Stomach (tissue), 9 donors: ENCODE data around the gene SHLD1. TPM values are rescaled to one million over a fixed set of nuclear protein-coding genes. Genes with fewer than 3 reads are reported as not detected.
"Not testable (repeated sequence)": the region's sequence is repeated elsewhere in the genome, so short reads cannot be mapped to it uniquely, and the experiment has no call there.

Experiments
- DNase-seq, 2 donors: peaks; one replicate each; pipeline versions ENCODE4 v3.0.0 to v3.0.0-alpha.2; 2013 to 2019
- H3K27ac ChIP-seq, 5 donors: fragments of 200-600 bp in 4 of 5; sonication (generic) in 4 of 5; one replicate each; pipeline ENCODE4 v1.5.1; 2013 to 2019; ENCODE audit warnings: mild to moderate bottlenecking in 1 of 5, moderate library complexity in 1 of 5
- H3K27me3 ChIP-seq, 3 donors: fragments of 200-600 bp; sonication (generic); one replicate each; pipeline ENCODE4 v1.5.1; 2017 to 2019; ENCODE audit warnings: mixed run types in 1 of 3
- H3K36me3 ChIP-seq, 4 donors: fragments of 200-600 bp; sonication (generic); 1 replicate in 3 of 4; 2 replicates in 1 of 4; pipeline ENCODE4 v1.5.1; 2016 to 2019
- H3K4me1 ChIP-seq, 4 donors: fragments of 200-600 bp; sonication (generic); one replicate each; pipeline ENCODE4 v1.5.1; 2016 to 2019
- H3K4me3 ChIP-seq, 4 donors: fragments of 200-600 bp; sonication (generic) in 3 of 4; one replicate each; pipeline ENCODE4 v1.5.1; 2016 to 2019; ENCODE audit warnings: mild to moderate bottlenecking in 1 of 4
- H3K9me3 ChIP-seq, 4 donors: fragments of 200-600 bp; sonication (generic); one replicate each; pipeline ENCODE4 v1.5.1; 2016 to 2019
- CTCF ChIP-seq, 7 experiments: fragments of 450-650 bp in 4 of 7; fragments of 200-600 bp in 3 of 7; sonication (generic) in 3 of 7; IDR thresholded peaks; one replicate each; pipeline ENCODE4 v1.5.1; 2016 to 2019; ENCODE audit warnings: antibody characterized with exemption in 7 of 7, control low read depth in 2 of 7, mild to moderate bottlenecking in 1 of 7
- EP300 ChIP-seq: sonication (generic); formaldehyde crosslinking; IDR thresholded peaks from one replicate; pipeline ENCODE4 v1.6.1; 2017; ENCODE audit warnings: antibody characterized with exemption
- POLR2A ChIP-seq, 4 donors: fragments of 450-650 bp; IDR thresholded peaks; one replicate each; pipeline ENCODE4 v1.6.1; 2016; ENCODE audit warnings: antibody characterized with exemption in 4 of 4, control low read depth in 2 of 4, mild to moderate bottlenecking in 1 of 4, moderate library complexity in 1 of 4
- POLR2AphosphoS5 ChIP-seq, 3 donors: sonication (generic); formaldehyde crosslinking; IDR thresholded peaks; one replicate each; pipeline ENCODE4 v1.6.1; 2016; ENCODE audit warnings: antibody characterized with exemption in 3 of 3
- WGBS, 5 donors: extraction: QIAGEN DNeasy Blood & Tissue Kit in 3 of 5; methylation state at CpG; one replicate each; pipeline versions ENCODE4 v1.1.5 to v1.1.7; 2013 to 2018; 5-methylcytosine and 5-hydroxymethylcytosine counted together
- intact Hi-C: fragments of 100-400 bp; cut with DNase I; formaldehyde crosslinking; loops from one replicate; pipeline ENCODE4 v1.15.1; 2023; ENCODE audit warnings: low total_unique reads
- polyA plus RNA-seq, 3 donors: library from polyadenylated mRNA; stranded (reverse); fragments of 200-250 nt; gene quantifications; one replicate each; pipeline ENCODE4 v1.2.3, GENCODE V29; 2013
- total RNA-seq, 5 donors: library from RNA; depleted of rRNA; stranded (reverse); fragments of >200 nt; gene quantifications; one replicate each; pipeline versions ENCODE4 v1.1.0 to v1.2.3, GENCODE V29; 2014 to 2016
- donor health status: healthy with polysubstance abuse.
- donor health status: Bipolar disorder and iron deficiency.
- donor health status: healthy.

SHLD1 gene
- total and polyA plus RNA-seq, 8 donors = 1.3 to 10.5 (median 3.5) TPM; not detected in 1

- no peak for DNase-seq
- no peak overlapping the region for H3K4me3 ChIP-seq
- H3K27me3 ChIP-seq = no peaks in the 10 kb centered on the region
- intact Hi-C loops = no loop called here
- H3K27ac ChIP-seq = no peak overlapping the region
- 88 to 93% (median 90%) methylated on average over 5 of the region's 5 CpGs for WGBS, 5 donors
- peaks cover 13 to 54% (median 43%) of the 10 kb centered on the region in 4 donors for H3K36me3 ChIP-seq
- H3K4me1 ChIP-seq = no peaks in the 10 kb centered on the region
- TF ChIP-seq POLR2AphosphoS5 (IDR thresholded peaks at IDR 0.05) = no peak
- no peaks in the 10 kb centered on the region for H3K9me3 ChIP-seq
Measured at GRCh38 chr20:5772704-5773103, 22.5 kb downstream of the SHLD1 start.

GRCh38 chr20:5773589-5773988 is 23.4 kb downstream of the SHLD1 start:
- intact Hi-C loops = no loop called here
- Histone ChIP-seq H3K4me3 (no peak overlapping the region), H3K36me3 (peaks cover 13 to 60% (median 43%) of the 10 kb centered on the region in 4 donors), H3K27ac (no peak overlapping the region), H3K27me3 (no peaks in the 10 kb centered on the region), H3K9me3 (no peaks in the 10 kb centered on the region), H3K4me1 (no peaks in the 10 kb centered on the region)
- TF ChIP-seq POLR2A (IDR thresholded peaks at IDR 0.05) (no peak), POLR2AphosphoS5 (IDR thresholded peaks at IDR 0.05) (no peak), CTCF (IDR thresholded peaks at IDR 0.05) (no peak), EP300 (no peak)
- 88 to 98% (median 94%) methylated on average over 8 of the region's 8 CpGs for WGBS, 5 donors
- no peak for DNase-seq

- Histone ChIP-seq H3K27me3 (no peaks in the 10 kb centered on the region), H3K4me3 (no peak overlapping the region), H3K4me1 (peaks cover 8 to 14% (median 11%) of the 10 kb centered on the region in 4 donors), H3K9me3 (no peaks in the 10 kb centered on the region), H3K36me3 (peaks cover 13 to 66% (median 43%) of the 10 kb centered on the region in 4 donors), H3K27ac (no peak overlapping the region)
- no peak for DNase-seq
- intact Hi-C loops = no loop called here
- TF ChIP-seq POLR2AphosphoS5 (IDR thresholded peaks at IDR 0.05) (no peak), EP300 (no peak), POLR2A (IDR thresholded peaks at IDR 0.05) (no peak), CTCF (IDR thresholded peaks at IDR 0.05) (no peak)
- WGBS, 5 donors = 96 to 100% (median 99%) methylated on average over 5 of the region's 5 CpGs
Measured at GRCh38 chr20:5776077-5776476, 25.9 kb downstream of the SHLD1 start.

- H3K4me1 ChIP-seq = peaks cover 17 to 36% (median 33%) of the 10 kb centered on the region in 4 donors
- intact Hi-C loops = no loop called here
- H3K27ac ChIP-seq = peak overlapping the region in 2 of 5 donors; percentile 10 to 55
- no peak for TF ChIP-seq POLR2A (IDR thresholded peaks at IDR 0.05)
- TF ChIP-seq EP300 = no peak
- peak in 2 of 3 donors; percentile 9 to 60 for TF ChIP-seq POLR2AphosphoS5 (IDR thresholded peaks at IDR 0.05)
- TF ChIP-seq CTCF (IDR thresholded peaks at IDR 0.05) = no peak
- no peaks in the 10 kb centered on the region for H3K27me3 ChIP-seq
- peak in 1 of 2 donors; percentile 48 for DNase-seq
- H3K9me3 ChIP-seq = no peaks in the 10 kb centered on the region
- WGBS, 5 donors = 56 to 82% (median 68%) methylated on average over 3 of the region's 3 CpGs
- H3K36me3 ChIP-seq = peaks cover 13 to 46% (median 27%) of the 10 kb centered on the region in 4 donors
- H3K4me3 ChIP-seq = no peak overlapping the region
Measured at GRCh38 chr20:5779071-5779900, 29.1 kb downstream of the SHLD1 start.

- 86 to 96% (median 92%) methylated on average over 2 of the region's 2 CpGs for WGBS, 5 donors
- H3K27ac ChIP-seq = peak overlapping the region; percentile 48 to 68 (median 55)
- no peak for DNase-seq
Measured at GRCh38 chr20:5780846-5781217, 30.6 kb downstream of the SHLD1 start.

GRCh38 chr20:5781367-5781766 is 31.2 kb downstream of the SHLD1 start:
- Histone ChIP-seq H3K4me1 (peaks cover 17 to 40% (median 36%) of the 10 kb centered on the region in 4 donors), H3K36me3 (peaks cover under 1 to 25% (median 7%) of the 10 kb centered on the region in 4 donors), H3K27ac (peak overlapping the region; percentile 48 to 68 (median 55))
- intact Hi-C loops = loop anchor here (10.0 kb wide), 1 partner anchor 247 kb away; no protein-coding TSS in a partner anchor
- H3K9me3 ChIP-seq, H3K27me3 ChIP-seq, H3K4me3 ChIP-seq, DNase-seq: not testable (repeated sequence)
- WGBS, 5 donors = 66 to 83% (median 74%) methylated on average over 8 of the region's 8 CpGs

More at GRCh38 chr20:5780846-5781217, 30.6 kb downstream of the SHLD1 start:
- intact Hi-C loops = loop anchor here (10.0 kb wide), 1 partner anchor 246 kb away; no protein-coding TSS in a partner anchor
- H3K36me3 ChIP-seq = peaks cover 5 to 31% (median 12%) of the 10 kb centered on the region in 4 donors
- H3K27me3 ChIP-seq = no peaks in the 10 kb centered on the region
- no peak overlapping the region for H3K4me3 ChIP-seq
- peaks cover 17 to 40% (median 36%) of the 10 kb centered on the region in 4 donors for H3K4me1 ChIP-seq
- no peaks in the 10 kb centered on the region for H3K9me3 ChIP-seq
- TF ChIP-seq POLR2AphosphoS5 (IDR thresholded peaks at IDR 0.05) (no peak), POLR2A (IDR thresholded peaks at IDR 0.05) (no peak), CTCF (IDR thresholded peaks at IDR 0.05) (no peak), EP300 (no peak)
